Left kidney (tissue), 8 donors: ENCODE measurements around the gene CANT1. TPM values are rescaled to one million over a fixed set of nuclear protein-coding genes. Genes with fewer than 3 reads are reported as not detected.

ENCODE experiments used
- DNase-seq: peaks from one replicate; pipeline ENCODE4 v3.0.0-alpha.2; 2013
- long read RNA-seq, 8 donors: transcript quantifications; one replicate each; lab custom pipeline, GENCODE V29; 2026
- polyA plus RNA-seq: library from polyadenylated mRNA; unstranded; fragments of 120-200 nt; gene quantifications from one replicate; pipeline ENCODE4 v1.2.1, GENCODE V29; 2013; ENCODE audit not compliant: insufficient read length

CANT1 gene
- 44.8 TPM for polyA plus RNA-seq
- long read RNA-seq, donor 1, transcript CANT1-202 (5 exons, 3,252 nt) = major isoform, 12 of 25 reads
- long read RNA-seq, donor 1, transcript CANT1-201 (4 exons, 3,534 nt) = minor isoform, 9 of 25 reads
- long read RNA-seq, donor 1, partial matches to known transcripts = 0 of 25 reads
- long read RNA-seq, donor 1, other reads (novel, unspliced or antisense) = 0 of 25 reads
- long read RNA-seq, donor 2, transcript CANT1-202 (5 exons, 3,252 nt) = major isoform, 6 of 15 reads
- long read RNA-seq, donor 2, partial matches to known transcripts = 6 of 15 reads
- long read RNA-seq, donor 2, other reads (novel, unspliced or antisense) = 0 of 15 reads
- long read RNA-seq, donor 3, transcript CANT1-201 (4 exons, 3,534 nt) = major isoform, 5 of 12 reads
- long read RNA-seq, donor 3, transcript CANT1-202 (5 exons, 3,252 nt) = major isoform, 5 of 12 reads
- long read RNA-seq, donor 3, partial matches to known transcripts = 0 of 12 reads
- long read RNA-seq, donor 3, other reads (novel, unspliced or antisense) = 0 of 12 reads
- long read RNA-seq, donor 4, partial matches to known transcripts = 0 of 2 reads
- long read RNA-seq, donor 4, other reads (novel, unspliced or antisense) = 0 of 2 reads
- long read RNA-seq, donor 5, transcript CANT1-202 (5 exons, 3,252 nt) = major isoform, 7 of 10 reads
- long read RNA-seq, donor 5, partial matches to known transcripts = 0 of 10 reads
- long read RNA-seq, donor 5, other reads (novel, unspliced or antisense) = 0 of 10 reads
- long read RNA-seq, donor 6, transcript CANT1-201 (4 exons, 3,534 nt) = major isoform, 7 of 9 reads
- long read RNA-seq, donor 6, partial matches to known transcripts = 0 of 9 reads
- long read RNA-seq, donor 6, other reads (novel, unspliced or antisense) = 0 of 9 reads
- long read RNA-seq, donor 7, transcript CANT1-201 (4 exons, 3,534 nt) = minor isoform, 6 of 14 reads
- long read RNA-seq, donor 7, transcript CANT1-202 (5 exons, 3,252 nt) = major isoform, 7 of 14 reads
- long read RNA-seq, donor 7, partial matches to known transcripts = 0 of 14 reads
- long read RNA-seq, donor 7, other reads (novel, unspliced or antisense) = 0 of 14 reads
- long read RNA-seq, donor 8, partial matches to known transcripts = 0 of 4 reads
- long read RNA-seq, donor 8, other reads (novel, unspliced or antisense) = 0 of 4 reads

DNA sequence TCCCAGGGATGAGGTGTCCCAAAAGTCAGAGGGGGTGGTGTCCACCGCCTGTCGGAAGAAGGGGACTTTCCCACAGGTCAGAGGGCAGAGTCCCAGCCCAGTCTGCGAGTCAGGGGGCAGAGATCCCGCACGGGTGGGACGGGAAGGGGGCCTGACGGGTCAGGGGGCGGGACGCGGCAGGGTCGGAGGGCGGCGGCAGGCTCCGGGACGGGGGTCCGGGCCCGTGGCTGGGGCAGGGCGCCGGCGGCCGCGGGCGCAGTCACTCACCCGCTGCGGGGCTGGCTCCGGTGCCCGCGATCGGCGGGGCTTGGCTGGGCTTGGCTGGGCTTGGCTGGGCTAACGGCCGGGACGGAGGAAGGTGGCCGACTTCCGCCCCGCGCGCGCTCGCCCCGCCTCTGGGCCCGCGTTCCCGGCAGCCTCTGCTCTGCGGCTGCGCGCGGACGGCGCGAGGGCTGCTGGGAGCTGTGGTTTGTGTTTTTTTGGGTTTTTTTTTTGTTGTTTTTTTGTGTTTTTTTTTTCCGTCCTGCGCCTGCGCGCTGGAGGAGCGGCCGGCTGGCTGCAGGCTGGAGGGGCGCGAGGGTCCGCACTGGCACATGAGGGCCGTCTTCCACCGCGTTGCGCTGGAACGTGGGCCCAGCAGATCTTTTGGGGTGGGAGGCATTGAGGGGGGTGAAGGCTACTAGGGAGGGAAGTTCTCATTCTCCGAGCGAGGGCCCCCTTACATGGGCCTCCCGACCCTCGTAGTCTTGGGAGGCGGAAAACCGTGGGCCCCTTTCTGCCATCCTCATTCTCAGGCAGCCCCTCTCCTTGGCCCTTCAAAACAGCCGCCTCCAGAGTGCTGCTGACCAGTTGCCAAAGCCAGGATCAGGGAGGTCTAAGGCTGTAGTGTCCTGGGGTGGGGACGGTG, at the start of gene CANT1:
CANT1 (minus strand) TSS at position 368 of the 907 bp plus-strand sequence. CDS start 12,142 bp downstream, outside the sequence.
- DNase-seq = peak; percentile 90

DNA sequence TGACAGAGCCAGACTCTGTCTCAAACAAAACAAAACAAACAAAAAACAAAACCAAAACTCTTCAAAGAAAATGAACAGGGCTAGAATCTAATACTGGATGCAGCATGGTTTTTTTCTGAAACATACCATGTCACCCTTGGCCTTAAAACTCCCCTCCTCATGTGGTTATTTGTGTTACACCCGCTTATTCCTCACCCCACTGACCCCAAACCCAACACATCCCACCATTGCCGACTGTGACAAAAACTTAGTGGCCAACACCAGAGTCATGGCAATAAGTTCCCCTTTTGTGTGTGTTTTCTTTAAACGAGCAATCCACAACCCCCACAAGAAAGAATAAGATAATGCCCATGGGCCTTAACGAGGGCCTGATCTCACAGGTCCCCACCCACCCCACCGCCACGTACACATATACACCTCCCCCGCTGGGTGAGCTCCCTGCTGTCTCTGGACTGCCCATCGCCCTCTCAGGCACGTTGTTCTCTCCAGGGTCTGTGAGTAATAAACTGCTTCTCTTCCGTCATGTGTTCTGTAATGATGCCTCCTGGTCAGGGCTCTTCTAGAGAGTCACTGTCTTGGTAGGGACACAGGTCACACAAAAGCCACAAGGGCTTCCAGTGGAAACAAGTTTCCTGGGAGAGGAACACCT, 48.3 kb upstream of the CANT1 start:
- no peak for DNase-seq

DNA sequence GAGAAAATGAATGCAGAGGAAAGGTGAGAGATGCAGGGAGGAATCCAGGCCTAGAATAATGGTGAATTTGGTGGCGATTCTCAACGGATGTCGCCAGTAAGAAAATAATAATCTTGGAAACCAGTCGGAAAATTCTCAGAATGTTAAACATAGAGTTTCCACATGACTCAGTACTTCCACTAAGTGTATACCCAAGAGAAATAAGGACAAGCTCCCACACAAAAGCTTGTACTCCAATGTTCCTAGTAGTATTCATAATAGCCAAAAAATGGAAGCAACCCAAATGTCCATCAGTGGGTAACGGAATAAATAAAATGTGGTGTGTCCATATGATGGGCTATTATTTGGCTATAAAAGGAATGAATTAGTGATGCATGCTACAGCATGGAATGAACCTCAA, 45.6 kb upstream of the CANT1 start:
- no peak for DNase-seq

DNA sequence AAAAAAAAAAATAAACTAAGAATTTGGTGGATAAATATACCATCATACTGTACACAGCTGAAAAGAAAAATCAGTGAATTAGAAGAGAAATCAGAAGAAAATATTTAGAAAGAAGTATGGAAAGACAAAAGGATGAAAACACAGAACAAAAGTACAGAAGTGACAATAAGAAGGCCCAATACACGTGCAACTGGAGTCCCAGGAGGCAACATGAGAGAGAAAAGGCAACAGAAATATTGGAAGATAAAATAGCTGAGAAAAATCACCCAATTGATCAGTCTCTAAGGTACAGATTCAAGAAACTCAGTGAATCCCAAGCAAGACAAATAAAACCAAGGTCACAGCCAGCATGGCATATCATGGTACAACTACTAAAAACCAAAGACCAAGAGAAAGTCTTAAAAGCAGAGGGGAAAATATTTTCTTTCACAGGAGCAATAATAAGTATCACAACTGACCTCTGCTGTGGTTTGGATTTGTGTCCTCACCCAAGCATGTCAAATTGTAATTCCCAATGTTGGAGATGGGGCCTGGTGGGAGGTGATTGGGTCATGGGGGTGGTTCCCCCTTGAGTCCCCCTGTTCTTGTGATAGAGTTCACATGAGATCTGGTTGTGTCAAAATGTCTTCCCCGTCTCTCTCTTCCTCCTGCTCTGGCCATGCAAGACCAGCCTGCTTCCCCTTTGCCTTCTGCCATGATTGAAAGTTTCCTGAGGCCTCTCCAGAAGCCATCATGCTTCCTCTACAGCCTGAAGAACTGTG, 44.8 kb upstream of the CANT1 start:
- DNase-seq = no peak

DNA sequence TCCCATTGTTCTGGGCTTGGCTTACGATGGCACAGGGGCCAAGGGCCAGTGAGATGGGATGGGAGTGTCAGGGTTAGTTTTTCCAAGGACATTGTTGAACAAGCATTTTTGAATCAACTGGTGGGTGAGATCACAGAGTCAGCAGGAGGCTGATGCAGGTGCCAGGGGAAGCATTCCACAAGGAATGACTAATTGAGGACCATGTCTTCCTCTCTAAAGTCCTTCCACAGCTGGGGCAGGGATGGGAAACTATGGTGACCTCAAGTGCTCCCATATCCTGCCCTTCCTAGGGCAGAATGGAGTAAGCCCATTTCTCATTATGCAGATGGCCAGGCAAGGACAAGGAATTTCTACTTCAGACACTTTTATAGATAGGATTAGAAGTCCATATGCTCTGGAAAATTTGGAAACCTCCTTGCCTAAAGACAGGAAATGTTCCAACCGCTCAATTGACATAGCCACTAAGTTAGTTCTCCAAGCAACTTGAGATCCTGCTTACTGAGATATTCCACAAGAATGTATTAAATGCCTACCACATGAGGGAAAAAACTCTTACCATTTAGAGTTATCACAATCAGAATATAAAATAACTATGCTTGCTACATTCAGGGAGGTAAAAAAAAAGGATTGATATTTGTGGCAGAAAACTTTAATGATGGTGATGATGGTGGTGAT, 43.8 kb upstream of the CANT1 start:
- DNase-seq = no peak

DNA sequence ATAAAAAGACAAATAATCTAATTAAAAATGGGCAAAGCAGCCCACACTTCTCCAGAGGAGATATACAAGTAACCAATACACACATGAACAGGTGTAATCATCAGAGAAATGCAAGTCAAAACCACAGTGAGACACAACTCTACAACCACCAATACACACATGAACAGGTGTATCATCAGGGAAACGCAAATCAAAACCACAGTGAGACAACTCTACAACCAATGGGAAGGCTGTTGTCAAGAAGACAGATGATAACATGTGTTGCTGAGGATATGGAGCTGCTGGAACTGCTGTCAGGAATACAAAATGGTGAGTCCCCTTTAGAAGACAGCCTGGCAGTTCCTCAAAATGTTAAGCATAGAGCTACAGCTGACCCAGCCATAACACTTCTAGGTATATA, 42.6 kb upstream of the CANT1 start:
- no peak for DNase-seq

DNA sequence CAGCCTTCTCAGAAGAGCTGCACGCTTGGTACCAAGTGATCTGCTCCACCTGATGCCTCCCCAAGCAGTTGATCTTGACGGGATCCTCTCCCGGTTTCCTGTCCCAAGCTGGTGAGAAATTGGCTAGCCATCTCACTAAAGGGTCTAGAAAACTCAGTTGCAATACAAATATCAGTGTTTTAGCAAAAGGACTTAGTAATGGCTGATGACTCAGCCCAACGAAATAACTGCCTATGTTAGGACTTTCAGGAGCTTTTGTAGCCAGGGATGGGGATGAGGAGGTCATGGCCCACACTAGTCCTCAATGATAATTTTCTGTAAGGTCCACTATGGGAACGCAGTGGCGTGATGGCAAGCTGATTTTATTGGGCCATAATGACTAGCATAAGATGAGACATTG, 41.7 kb upstream of the CANT1 start:
- no peak for DNase-seq

DNA sequence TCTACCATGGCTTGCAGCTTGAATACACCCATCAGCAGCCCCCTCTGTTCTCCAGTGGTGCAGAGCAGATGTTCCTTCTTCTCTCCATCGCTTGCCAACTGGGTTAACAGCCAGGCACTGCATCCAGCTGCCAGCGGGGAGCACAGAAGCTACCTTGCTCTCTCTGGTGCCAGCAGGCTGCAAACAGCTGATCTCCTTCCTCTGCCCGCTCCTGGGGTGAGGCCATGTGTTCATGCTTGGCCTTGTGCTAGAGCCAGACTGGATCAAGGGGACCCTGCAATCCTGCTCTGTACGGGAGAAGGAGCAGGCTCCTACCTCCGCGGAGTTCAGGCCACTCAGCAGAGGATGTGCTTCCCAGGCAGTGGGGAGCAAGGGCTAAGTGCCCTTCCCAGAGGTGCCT, 41.0 kb upstream of the CANT1 start:
- no peak for DNase-seq

DNA sequence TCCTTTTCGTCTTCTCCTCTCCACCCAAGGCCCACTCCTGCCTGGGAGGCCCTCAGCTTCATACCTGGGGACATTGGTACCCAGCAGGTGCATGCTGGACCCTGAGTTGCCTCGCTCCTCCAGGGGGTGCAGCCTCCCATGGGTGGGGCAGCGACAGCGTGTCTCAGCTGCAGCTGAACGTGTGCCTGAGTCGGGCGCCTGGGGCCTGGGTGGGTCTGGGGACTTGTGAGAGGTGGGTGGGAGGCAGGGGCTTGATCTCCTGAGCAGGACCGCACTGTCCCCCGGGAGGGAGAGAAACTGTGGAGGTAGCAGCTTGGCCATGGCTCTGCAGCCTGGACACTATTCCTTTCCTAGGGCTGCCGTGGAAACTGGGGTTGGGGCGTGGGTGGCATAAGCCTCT, 40.3 kb upstream of the CANT1 start:
- DNase-seq = no peak

DNA sequence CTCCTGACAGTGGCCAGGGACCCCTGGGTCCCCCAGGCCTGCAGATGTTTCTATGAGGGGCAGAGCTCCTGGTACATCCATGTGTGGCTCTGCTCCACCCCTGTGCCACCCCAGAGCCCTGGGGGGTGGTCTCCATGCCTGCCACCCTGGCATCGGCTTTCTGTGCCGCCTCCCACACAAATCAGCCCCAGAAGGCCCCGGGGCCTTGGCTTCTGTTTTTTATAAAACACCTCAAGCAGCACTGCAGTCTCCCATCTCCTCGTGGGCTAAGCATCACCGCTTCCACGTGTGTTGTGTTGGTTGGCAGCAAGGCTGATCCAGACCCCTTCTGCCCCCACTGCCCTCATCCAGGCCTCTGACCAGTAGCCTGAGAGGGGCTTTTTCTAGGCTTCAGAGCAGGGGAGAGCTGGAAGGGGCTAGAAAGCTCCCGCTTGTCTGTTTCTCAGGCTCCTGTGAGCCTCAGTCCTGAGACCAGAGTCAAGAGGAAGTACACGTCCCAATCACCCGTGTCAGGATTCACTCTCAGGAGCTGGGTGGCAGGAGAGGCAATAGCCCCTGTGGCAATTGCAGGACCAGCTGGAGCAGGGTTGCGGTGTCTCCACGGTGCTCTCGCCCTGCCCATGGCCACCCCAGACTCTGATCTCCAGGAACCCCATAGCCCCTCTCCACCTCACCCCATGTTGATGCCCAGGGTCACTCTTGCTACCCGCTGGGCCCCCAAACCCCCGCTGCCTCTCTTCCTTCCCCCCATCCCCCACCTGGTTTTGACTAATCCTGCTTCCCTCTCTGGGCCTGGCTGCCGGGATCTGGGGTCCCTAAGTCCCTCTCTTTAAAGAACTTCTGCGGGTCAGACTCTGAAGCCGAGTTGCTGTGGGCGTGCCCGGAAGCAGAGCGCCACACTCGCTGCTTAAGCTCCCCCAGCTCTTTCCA, 39.5 kb upstream of the CANT1 start:
- DNase-seq = no peak

DNA sequence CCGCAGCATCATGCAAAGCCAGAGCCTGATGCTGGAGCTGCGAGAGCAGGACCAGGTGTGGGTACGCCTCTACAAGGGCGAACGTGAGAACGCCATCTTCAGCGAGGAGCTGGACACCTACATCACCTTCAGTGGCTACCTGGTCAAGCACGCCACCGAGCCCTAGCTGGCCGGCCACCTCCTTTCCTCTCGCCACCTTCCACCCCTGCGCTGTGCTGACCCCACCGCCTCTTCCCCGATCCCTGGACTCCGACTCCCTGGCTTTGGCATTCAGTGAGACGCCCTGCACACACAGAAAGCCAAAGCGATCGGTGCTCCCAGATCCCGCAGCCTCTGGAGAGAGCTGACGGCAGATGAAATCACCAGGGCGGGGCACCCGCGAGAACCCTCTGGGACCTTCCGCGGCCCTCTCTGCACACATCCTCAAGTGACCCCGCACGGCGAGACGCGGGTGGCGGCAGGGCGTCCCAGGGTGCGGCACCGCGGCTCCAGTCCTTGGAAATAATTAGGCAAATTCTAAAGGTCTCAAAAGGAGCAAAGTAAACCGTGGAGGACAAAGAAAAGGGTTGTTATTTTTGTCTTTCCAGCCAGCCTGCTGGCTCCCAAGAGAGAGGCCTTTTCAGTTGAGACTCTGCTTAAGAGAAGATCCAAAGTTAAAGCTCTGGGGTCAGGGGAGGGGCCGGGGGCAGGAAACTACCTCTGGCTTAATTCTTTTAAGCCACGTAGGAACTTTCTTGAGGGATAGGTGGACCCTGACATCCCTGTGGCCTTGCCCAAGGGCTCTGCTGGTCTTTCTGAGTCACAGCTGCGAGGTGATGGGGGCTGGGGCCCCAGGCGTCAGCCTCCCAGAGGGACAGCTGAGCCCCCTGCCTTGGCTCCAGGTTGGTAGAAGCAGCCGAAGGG, 38.6 kb upstream of the CANT1 start:
- no peak for DNase-seq

DNA sequence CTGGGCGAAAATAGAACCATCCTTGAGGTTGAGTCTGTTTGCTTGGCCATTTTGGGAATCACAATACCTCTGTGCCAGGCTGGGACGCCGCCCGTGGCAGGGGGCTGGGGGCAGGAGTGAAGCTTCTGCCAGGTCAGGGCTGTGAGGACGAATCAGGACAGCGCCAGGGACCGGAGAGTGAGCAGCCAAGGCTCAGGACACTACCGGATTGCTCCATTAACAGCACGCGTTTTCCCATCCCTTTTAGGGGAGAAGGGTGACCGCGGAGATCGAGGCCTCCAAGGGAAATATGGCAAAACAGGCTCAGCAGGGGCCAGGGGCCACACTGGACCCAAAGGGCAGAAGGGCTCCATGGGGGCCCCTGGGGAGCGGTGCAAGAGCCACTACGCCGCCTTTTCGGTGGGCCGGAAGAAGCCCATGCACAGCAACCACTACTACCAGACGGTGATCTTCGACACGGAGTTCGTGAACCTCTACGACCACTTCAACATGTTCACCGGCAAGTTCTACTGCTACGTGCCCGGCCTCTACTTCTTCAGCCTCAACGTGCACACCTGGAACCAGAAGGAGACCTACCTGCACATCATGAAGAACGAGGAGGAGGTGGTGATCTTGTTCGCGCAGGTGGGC, 37.8 kb upstream of the CANT1 start:
- DNase-seq = no peak

DNA sequence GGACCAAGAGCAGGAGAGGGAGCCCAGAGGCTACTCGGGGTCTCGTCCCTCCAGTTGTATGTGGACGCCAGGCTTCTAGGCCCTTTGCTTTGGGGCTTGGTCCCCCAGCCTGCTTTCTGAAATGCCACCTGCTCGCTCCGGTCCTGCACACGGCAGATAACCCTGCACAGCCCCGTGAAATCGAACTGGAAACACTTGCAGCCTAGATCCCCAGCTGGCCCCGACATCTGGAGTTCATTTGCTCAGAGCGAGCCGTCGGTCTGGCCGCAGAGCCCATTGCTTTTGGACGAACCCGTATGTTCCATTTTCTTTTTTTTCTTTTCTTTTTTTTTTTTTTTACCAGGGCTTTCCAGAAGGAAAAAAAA, 37.3 kb upstream of the CANT1 start:
- no peak for DNase-seq

DNA sequence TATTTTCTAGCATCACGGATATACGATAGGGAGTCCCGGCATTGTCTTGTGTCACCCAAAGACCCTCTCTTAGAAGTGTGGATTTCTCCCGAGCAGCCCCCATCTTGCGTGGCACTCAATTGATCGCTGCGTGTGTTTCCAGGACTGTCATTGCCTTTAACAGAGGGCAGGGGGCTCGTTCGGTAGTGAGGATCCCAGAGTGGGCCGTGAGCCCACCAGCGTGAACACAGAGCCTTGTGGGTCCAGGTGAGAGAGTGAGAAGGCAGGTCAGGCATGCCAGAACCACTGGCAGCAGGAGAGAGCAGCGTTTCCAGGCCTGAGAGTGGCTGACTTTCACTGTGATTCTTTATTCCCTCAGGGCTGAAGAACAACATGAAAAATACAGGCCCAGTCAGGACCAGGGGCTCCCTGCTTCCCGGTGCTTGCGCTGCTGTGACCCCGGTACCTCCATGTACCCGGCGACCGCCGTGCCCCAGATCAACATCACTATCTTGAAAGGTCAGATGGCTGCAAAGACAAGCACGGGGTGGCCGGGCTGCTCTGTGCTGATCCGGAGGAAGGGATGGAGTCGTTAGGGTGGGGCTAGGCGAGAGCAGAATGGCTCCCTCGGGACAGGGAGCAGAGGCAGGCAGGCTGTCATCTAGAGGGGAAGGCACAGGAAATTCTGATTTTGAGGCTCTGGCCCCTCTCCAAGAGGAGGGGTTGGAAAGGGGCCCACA, 36.8 kb upstream of the CANT1 start:
- no peak for DNase-seq

DNA sequence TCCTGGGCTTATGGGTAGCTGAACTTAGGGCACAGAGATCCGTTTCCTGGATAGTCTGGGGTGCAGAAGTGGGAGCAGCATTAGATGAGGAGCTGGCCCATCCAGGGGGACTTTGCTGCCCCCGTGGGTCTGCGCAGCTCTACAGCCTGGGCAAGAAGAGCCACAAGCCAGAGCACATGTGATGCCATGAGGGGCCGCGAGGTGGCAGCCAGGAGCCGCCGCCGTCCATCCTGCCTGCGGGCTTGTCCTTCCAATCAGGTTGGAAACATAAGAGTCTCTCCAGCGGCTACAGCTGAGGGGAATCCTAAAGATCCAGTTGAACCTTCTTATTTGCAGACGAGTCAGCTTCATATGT, 36.3 kb upstream of the CANT1 start:
- peak; percentile 57 for DNase-seq

DNA sequence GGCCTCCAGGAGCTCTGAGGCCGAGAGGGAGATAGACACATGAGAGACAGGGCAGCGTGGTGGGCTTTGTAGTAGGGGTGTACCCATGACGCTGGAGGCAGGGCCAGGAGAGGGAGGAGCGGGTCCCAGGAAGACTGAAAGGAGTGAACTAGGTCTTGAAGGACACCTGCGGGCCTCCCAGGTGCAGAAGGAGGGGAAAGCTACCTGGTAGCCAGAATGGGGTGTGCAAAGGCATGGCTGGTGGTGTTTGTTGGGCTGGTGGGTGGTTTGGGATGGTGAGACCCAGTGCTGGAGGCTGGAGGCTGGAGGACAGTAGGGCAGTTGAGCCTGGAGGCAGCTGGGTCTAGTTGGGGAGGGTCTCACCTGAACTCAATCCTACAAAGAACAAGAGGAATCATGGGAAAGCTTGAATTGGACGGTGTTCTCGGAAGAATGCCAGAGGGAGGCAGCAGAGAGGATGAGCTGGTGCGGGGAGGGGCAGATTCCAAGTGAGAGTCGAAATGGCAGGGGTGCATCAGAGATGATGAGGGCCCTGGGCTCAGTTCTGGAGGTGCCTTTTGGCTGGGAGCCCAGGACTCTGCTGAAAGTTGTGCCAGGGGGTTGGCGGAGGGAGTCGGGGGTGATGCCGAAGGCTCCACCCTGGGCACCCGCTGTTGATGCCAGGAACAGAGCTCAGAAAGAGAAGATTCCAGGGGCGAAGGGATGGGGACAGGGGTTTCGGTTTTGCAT, 35.6 kb upstream of the CANT1 start:
- DNase-seq = no peak
